ENCODE results near the gene COQ8A. TPM values are rescaled to one million over a fixed set of nuclear protein-coding genes. Genes with fewer than 3 reads are reported as not detected.
A peak's percentile ranks its signal among the peaks of the same experiment; 100 is the strongest.

The COQ8A gene
- total RNA-seq, 6 donors from 2014 or later, result 27.1 to 105 (median 44.6) TPM

DNA sequence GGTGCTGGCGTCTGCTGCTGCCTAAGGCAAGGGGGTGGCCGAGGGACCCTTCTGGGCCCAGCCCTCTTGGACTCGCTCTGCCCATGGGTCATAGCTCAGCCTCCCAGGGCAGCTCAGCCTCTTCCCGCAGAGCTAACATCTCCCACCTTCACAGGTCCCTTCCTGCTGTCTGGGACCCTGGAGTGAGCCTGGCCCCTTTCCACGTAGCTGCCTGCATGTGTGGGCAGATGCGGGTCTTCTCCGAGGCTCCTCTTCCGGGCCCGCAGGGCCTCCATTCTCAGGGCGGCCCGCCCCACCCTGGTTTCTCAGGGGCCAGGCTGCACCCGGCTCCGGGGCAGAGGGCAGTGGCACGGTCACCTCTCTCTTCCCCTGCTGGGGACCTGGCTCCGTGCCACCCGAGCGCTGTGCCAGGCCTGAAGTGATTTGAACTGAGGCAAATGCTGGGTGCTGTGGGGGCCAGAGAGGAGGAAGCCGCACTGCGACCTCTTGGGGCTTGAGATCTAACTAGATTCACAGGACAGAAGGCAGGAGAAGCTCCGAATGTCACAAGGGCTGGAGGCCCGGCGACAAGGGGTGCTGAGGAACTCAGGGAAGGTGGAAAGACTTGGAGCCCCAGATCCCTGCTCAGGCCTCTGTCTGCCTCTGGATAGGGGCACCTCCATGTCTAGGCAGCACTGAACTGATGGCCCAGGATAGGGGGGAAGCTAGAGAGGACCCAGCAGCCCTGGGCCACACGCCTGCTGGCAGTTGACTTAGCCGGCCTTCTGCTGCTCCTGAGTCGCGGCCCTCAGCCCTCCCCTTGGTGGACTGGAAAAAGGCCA is 40.7 kb downstream of the COQ8A start:
- ATAC-seq (ENCODE audit: low FRiP score in 2 of 2) (no peak), DNase-seq (peak; percentile 52 to 87)

DNA sequence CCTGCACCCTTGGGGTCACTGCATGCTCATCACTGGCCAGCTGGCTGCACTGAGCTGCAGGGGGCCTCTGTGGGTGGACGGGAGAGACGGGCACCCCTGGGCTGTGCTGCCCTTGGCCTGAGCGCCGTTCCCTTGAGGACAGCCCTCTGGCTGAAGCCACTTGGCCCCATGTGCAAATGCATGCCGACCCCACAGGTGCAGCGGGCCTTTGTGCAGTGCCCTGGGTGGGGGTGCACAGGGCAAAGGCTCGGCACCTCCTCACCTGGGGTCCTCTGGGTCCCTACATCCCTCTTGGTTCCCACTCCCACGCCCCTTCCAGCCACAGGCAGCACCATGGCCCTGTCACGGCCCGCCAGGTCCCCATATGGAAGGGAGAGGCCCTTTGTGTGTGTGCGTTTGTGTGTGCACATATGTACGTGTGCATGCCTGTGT is 41.3 kb downstream of the COQ8A start:
- no peaks in the 10 kb centered on the region for H3K9me3 ChIP-seq
- H3K4me1 ChIP-seq, result peaks cover 0 to 8% (median 0%) of the 10 kb centered on the region in 4 donors
- no peak overlapping the region for H3K4me3 ChIP-seq
- peak in 1 of 2 donors; percentile 74 for DNase-seq
- H3K27me3 ChIP-seq, result no peaks in the 10 kb centered on the region
- TF ChIP-seq, protein P1, sequence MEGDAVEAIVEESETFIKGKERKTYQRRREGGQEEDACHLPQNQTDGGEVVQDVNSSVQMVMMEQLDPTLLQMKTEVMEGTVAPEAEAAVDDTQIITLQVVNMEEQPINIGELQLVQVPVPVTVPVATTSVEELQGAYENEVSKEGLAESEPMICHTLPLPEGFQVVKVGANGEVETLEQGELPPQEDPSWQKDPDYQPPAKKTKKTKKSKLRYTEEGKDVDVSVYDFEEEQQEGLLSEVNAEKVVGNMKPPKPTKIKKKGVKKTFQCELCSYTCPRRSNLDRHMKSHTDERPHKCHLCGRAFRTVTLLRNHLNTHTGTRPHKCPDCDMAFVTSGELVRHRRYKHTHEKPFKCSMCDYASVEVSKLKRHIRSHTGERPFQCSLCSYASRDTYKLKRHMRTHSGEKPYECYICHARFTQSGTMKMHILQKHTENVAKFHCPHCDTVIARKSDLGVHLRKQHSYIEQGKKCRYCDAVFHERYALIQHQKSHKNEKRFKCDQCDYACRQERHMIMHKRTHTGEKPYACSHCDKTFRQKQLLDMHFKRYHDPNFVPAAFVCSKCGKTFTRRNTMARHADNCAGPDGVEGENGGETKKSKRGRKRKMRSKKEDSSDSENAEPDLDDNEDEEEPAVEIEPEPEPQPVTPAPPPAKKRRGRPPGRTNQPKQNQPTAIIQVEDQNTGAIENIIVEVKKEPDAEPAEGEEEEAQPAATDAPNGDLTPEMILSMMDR (IDR thresholded peaks at IDR 0.05), result no peak
- TF ChIP-seq POLR2AphosphoS5 (IDR thresholded peaks at IDR 0.05) (no peak), POLR2A (IDR thresholded peaks at IDR 0.05) (no peak), EP300 (IDR thresholded peaks at IDR 0.05) (no peak)
- peaks cover 4 to 60% (median 31%) of the 10 kb centered on the region in 4 donors for H3K36me3 ChIP-seq
- 93 to 96% methylated on average over 8 of the region's 12 CpGs for WGBS, 2 donors
- H3K27ac ChIP-seq, result no peak overlapping the region
- no peak for ATAC-seq (ENCODE audit: low FRiP score in 2 of 2)

More for the DNA sequence above, 40.7 kb downstream of the COQ8A start:
- Histone ChIP-seq H3K4me1 (peaks cover 0 to 8% (median 0%) of the 10 kb centered on the region in 4 donors), H3K27me3 (no peaks in the 10 kb centered on the region), H3K36me3 (peaks cover 4 to 54% (median 28%) of the 10 kb centered on the region in 4 donors), H3K4me3 (no peak overlapping the region), H3K9me3 (no peaks in the 10 kb centered on the region), H3K27ac (no peak overlapping the region)
- TF ChIP-seq, protein P1 (IDR thresholded peaks at IDR 0.05), result no peak
- TF ChIP-seq EP300 (IDR thresholded peaks at IDR 0.05), result no peak
- TF ChIP-seq POLR2AphosphoS5 (IDR thresholded peaks at IDR 0.05), result no peak
- TF ChIP-seq POLR2A (IDR thresholded peaks at IDR 0.05), result no peak
- WGBS, 2 donors, result 80 to 96% methylated on average over 9 to 23 of the region's 26 CpGs

DNA sequence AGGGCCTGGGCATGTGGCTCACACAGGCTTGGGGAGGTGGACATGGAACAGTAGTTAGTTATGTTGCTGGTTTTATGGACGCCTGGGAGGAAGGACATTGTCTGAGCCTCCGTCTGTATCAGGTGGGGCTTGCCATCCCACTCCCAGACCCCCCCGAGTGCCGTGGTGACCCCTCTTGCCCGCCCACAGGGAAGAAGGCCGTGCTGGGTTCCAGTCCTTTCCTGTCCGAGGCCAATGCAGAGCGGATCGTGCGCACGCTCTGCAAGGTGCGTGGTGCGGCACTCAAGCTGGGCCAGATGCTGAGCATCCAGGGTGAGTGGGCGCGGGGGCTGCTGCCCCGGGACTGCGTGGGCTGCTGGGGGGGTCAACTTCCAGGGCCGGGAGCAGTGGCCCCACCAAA is 41.7 kb downstream of the COQ8A start:
- Histone ChIP-seq H3K9me3 (no peaks in the 10 kb centered on the region), H3K36me3 (peaks cover 4 to 64% (median 33%) of the 10 kb centered on the region in 4 donors), H3K4me3 (no peak overlapping the region), H3K27me3 (no peaks in the 10 kb centered on the region), H3K27ac (no peak overlapping the region), H3K4me1 (peaks cover 0 to 13% (median 0%) of the 10 kb centered on the region in 4 donors)
- WGBS, 2 donors, result 95 to 96% methylated on average over 5 to 17 of the region's 18 CpGs
- TF ChIP-seq POLR2A (IDR thresholded peaks at IDR 0.05) (no peak), POLR2AphosphoS5 (IDR thresholded peaks at IDR 0.05) (no peak), EP300 (IDR thresholded peaks at IDR 0.05) (no peak)
- TF ChIP-seq, protein P1 (IDR thresholded peaks at IDR 0.05), result no peak
- ATAC-seq (ENCODE audit: low FRiP score in 2 of 2) (no peak), DNase-seq (peak in 1 of 2 donors; percentile 76)

DNA sequence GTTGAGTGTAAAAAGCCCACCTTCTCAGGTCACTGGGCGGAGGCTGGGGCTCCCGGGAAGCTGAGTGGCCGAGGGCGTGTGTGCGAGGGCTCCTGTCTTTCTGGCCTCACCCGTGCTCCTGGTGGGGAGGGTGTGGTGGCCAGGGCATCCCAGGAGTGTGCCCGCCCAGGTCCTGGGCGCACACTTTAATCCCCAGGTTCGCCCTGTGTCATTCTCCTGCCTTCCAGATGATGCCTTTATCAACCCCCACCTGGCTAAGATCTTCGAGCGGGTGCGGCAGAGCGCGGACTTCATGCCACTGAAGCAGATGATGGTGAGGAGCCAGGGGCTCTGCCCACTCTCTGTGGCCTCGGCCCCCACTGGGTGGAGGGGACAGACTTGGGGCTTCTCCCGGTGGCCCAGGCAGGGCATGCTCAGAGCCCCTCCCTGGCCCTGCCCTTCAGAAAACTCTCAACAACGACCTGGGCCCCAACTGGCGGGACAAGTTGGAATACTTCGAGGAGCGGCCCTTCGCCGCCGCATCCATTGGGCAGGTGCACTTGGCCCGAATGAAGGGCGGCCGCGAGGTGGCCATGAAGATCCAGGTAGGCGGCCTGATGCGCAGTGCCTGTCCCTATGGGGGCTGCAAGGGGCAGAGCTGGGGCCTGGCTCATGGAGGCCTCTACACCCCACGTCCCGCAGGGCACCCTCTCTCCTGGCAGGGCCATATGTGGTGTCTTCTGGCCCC is 42.5 kb downstream of the COQ8A start:
- DNase-seq, result peak in 1 of 2 donors; percentile 70
- Histone ChIP-seq H3K27me3 (no peaks in the 10 kb centered on the region), H3K36me3 (peaks cover 4 to 69% (median 32%) of the 10 kb centered on the region in 4 donors), H3K9me3 (no peaks in the 10 kb centered on the region), H3K27ac (no peak overlapping the region), H3K4me1 (peaks cover 0 to 21% (median 3%) of the 10 kb centered on the region in 4 donors), H3K4me3 (no peak overlapping the region)
- ATAC-seq (ENCODE audit: low FRiP score in 2 of 2), result no peak
- 95 to 96% methylated on average over 13 to 24 of the region's 31 CpGs for WGBS, 2 donors
- TF ChIP-seq EP300 (IDR thresholded peaks at IDR 0.05) (no peak), POLR2A (IDR thresholded peaks at IDR 0.05) (no peak), POLR2AphosphoS5 (IDR thresholded peaks at IDR 0.05) (no peak)
- TF ChIP-seq, protein P1 (IDR thresholded peaks at IDR 0.05), result no peak
